ENCODE measurements around the gene NVL. TPM values are rescaled to one million over a fixed set of nuclear protein-coding genes. Genes with fewer than 3 reads are reported as not detected.

NVL gene
- total and polyA plus RNA-seq, 2 of the 4 experiments (the other 2 are of a cell fraction): 16.5 to 18.4 TPM

GRCh38 chr1:224331326-224331725, 1.4 kb upstream of the NVL start:
- Histone ChIP-seq H3K27me3 (ENCODE audit: control insufficient read depth, insufficient read depth, low read length) (no peaks in the 10 kb centered on the region), H4K5ac (ENCODE audit: low read depth, low read length) (no peak overlapping the region), H2BK20ac (ENCODE audit: low read depth, low read length) (no peak overlapping the region), H2AFZ (replicated peaks; ENCODE audit: low read length, poor library complexity) (no peak overlapping the region), H4K20me1 (ENCODE audit: insufficient read depth, low read length) (no peaks in the 10 kb centered on the region), H3K9me1 (ENCODE audit: insufficient read depth, low read length) (no peaks in the 10 kb centered on the region), H4K8ac (ENCODE audit: low read depth in 2 of 2, low read length in 2 of 2) (no peak overlapping the region), H3K4me1 (ENCODE audit: control insufficient read depth, insufficient read depth, low read length) (no peaks in the 10 kb centered on the region; the same call in 1 of the 2 replicates), H3K14ac (replicated peaks; ENCODE audit: low read depth, low read length) (no peak overlapping the region), H3K9me3 (ENCODE audit: control insufficient read depth, insufficient read depth, low read length) (no peaks in the 10 kb centered on the region), H3K18ac (ENCODE audit: low read depth, low read length) (no peak overlapping the region), H4K91ac (ENCODE audit: insufficient read depth, low read depth, low read length) (no peak overlapping the region), H2AK9ac (replicated peaks; ENCODE audit: low read depth, low read length, poor library complexity) (no peak overlapping the region), H3K27ac (ENCODE audit: insufficient read depth, low read length) (no peak overlapping the region), H3K4ac (ENCODE audit: low read depth, low read length) (no peak overlapping the region), H3K4me2 (ENCODE audit: low read depth, low read length) (no peak overlapping the region), H3K36me3 (ENCODE audit: control insufficient read depth, insufficient read depth, low read length) (no peaks in the 10 kb centered on the region), H2BK5ac (ENCODE audit: low read depth, low read length, poor library complexity, severe bottlenecking) (no peak overlapping the region), H3K56ac (ENCODE audit: extremely low read depth, insufficient read depth, low read length) (no peak overlapping the region), H3K23ac (ENCODE audit: low read depth, low read length) (no peak overlapping the region), H3K79me1 (ENCODE audit: low read depth in 1 of 2, low read length in 2 of 2) (peaks cover 10 to 25% of the 10 kb centered on the region in 2 experiments), H2BK120ac (ENCODE audit: low read depth, low read length) (no peak overlapping the region), H2AK5ac (ENCODE audit: low read depth, low read length) (no peak overlapping the region), H3K4me3 (ENCODE audit: insufficient read depth, low read depth, low read length) (no peak overlapping the region), H2BK15ac (ENCODE audit: low read depth, low read length) (no peak overlapping the region), H3K9ac (ENCODE audit: low read depth, low read length) (no peak overlapping the region)
- DNase-seq (no peak), ATAC-seq (ENCODE audit: low read depth) (no peak)
- in situ Hi-C loops (cut with MboI; ENCODE audit: low sequenced_read_pairs): no loop called here
- no TSS peak for BruUV-seq (replicated peaks)
- dilution Hi-C loops (cut with HindIII; ENCODE audit: low sequenced_read_pairs, unreplicated experiment): no loop called here
- intact Hi-C loops (cut with micrococcal nuclease): loop anchor here (2.0 to 5.0 kb wide), 3 partner anchors 159 to 633 kb away; no protein-coding TSS in a partner anchor
- WGBS, 2 experiments (ENCODE audit: extremely low coverage in 2 of 2, insufficient read length in 1 of 2): no CpG with 5 or more reads among the region's 2 CpGs
- CTCF ChIA-PET: no interaction called here
- TF ChIP-seq MAZ (IDR thresholded peaks at IDR 0.05; ENCODE audit: borderline replicate concordance, low read depth, low read length) (no peak), CTCF (conservative IDR thresholded peaks at IDR 0.05; ENCODE audit: low read depth, low read length) (no peak), BHLHE40 (IDR thresholded peaks at IDR 0.05; ENCODE audit: low read depth, low read length) (no peak), ELK1 (IDR thresholded peaks at IDR 0.05; ENCODE audit: borderline replicate concordance, low read depth, low read length) (no peak), MAFK (IDR thresholded peaks at IDR 0.05; ENCODE audit: low read depth, low read length) (no peak), MXI1 (IDR thresholded peaks at IDR 0.05; ENCODE audit: borderline replicate concordance, low read depth, low read length) (no peak), RFX5 (IDR thresholded peaks at IDR 0.05; ENCODE audit: low read depth, low read length) (no peak), CEBPB (IDR thresholded peaks at IDR 0.05; ENCODE audit: low read depth, low read length) (no peak), FOS (IDR thresholded peaks at IDR 0.05; ENCODE audit: low read depth, low read length) (no peak)
- TF ChIP-seq, protein P1, sequence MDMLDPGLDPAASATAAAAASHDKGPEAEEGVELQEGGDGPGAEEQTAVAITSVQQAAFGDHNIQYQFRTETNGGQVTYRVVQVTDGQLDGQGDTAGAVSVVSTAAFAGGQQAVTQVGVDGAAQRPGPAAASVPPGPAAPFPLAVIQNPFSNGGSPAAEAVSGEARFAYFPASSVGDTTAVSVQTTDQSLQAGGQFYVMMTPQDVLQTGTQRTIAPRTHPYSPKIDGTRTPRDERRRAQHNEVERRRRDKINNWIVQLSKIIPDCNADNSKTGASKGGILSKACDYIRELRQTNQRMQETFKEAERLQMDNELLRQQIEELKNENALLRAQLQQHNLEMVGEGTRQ (IDR thresholded peaks at IDR 0.05; ENCODE audit: low read depth, low read length): no peak
- POLR2A ChIA-PET (ENCODE audit: unreplicated experiment): no interaction called here

All from IMR-90 (cell line).